Esophagus squamous epithelium (tissue), 4 donors: ENCODE data around the gene EMP1.

Source experiments
- CTCF ChIP-seq, 6 experiments: fragments of 450-650 bp in 4 of 6; fragments of 200-600 bp in 2 of 6; sonication (generic) in 2 of 6; IDR thresholded peaks; one replicate each; pipeline ENCODE4 v1.5.1; 2016 to 2019; ENCODE audit warnings: antibody characterized with exemption in 6 of 6, mild to moderate bottlenecking in 4 of 6, moderate library complexity in 4 of 6
- POLR2A ChIP-seq, 4 donors: fragments of 450-650 bp; IDR thresholded peaks; one replicate each; pipeline ENCODE4 v1.6.1; 2017; ENCODE audit warnings: antibody characterized with exemption in 4 of 4, mild to moderate bottlenecking in 4 of 4, moderate library complexity in 3 of 4

- TF ChIP-seq POLR2A (IDR thresholded peaks at IDR 0.05) (no peak), CTCF (IDR thresholded peaks at IDR 0.05) (no peak)
These were observed 60.1 kb downstream of the EMP1 start for GRCh38 chr12:13256692-13257045.
